PC-9 (cell line): ENCODE results near the gene CEP112. TPM values are rescaled to one million over a fixed set of nuclear protein-coding genes. Genes with fewer than 3 reads are reported as not detected.

Experiments
- BruUV-seq: library from RNA; stranded (reverse); fragments of 400-500 nt; replicated peaks from 2 replicates; lab custom pipeline; 2021; lab: Mats Ljungman, UMichigan
- CTCF ChIA-PET: fragments of 300-600 bp; sonication (Branson Sonifier 250); formaldehyde crosslinking; loops from one replicate; lab custom pipeline; 2022; ENCODE audit warnings: antibody characterized with exemption; lab: Charles Lee
- POLR2A ChIA-PET: fragments of 300-600 bp; sonication (Branson Sonifier 250); formaldehyde crosslinking; loops from one replicate; lab custom pipeline; 2022; ENCODE audit warnings: antibody characterized with exemption; ENCODE audit not compliant: unreplicated experiment; lab: Charles Lee
- DNase-seq, 2 experiments: peaks; one replicate each; pipeline versions ENCODE4 v3.0.0 to v3.0.0-alpha.2; 2015 to 2022; ENCODE audit warnings: mixed read lengths in 1 of 2
- H2AFZ ChIP-seq: fragments of 200-600 bp; sonication (generic); 2 replicates; pipeline ENCODE4 v1.8.1; 2017; ENCODE audit warnings: antibody characterized with exemption
- H3F3A ChIP-seq: fragments of 200-600 bp; sonication (generic); 2 replicates; pipeline ENCODE4 v1.8.1; 2017; ENCODE audit warnings: antibody characterized with exemption, mild to moderate bottlenecking, low read depth; ENCODE audit not compliant: insufficient read depth
- H3K27ac ChIP-seq: fragments of 200-600 bp; sonication (generic); 2 replicates; pipeline ENCODE4 v1.6.1; 2016; ENCODE audit warnings: mixed run types
- H3K27me3 ChIP-seq: fragments of 200-600 bp; sonication (generic); 2 replicates; pipeline ENCODE4 v1.6.1; 2016; ENCODE audit warnings: low read depth, mixed run types; ENCODE audit not compliant: insufficient read depth
- H3K36me3 ChIP-seq: fragments of 200-600 bp; sonication (generic); 2 replicates; pipeline ENCODE4 v1.6.1; 2016; ENCODE audit warnings: low read depth, mixed run types
- H3K4me1 ChIP-seq: fragments of 200-600 bp; sonication (generic); replicated peaks from 2 replicates; pipeline ENCODE4 v1.6.1; 2016; ENCODE audit warnings: mixed run types; ENCODE audit not compliant: insufficient read depth
- H3K4me2 ChIP-seq: fragments of 200-600 bp; sonication (generic); 2 replicates; pipeline ENCODE4 v1.6.1; 2017; ENCODE audit warnings: mixed run types
- H3K4me3 ChIP-seq: fragments of 200-600 bp; sonication (generic); 2 replicates; pipeline ENCODE4 v1.6.1; 2016; ENCODE audit warnings: mixed run types
- H3K79me2 ChIP-seq: fragments of 200-600 bp; sonication (generic); 2 replicates; pipeline ENCODE4 v1.6.1; 2017; ENCODE audit warnings: low read depth, mixed run types
- H3K9me2 ChIP-seq: fragments of 200-600 bp; sonication (generic); 2 replicates; pipeline ENCODE4 v1.8.1; 2017; ENCODE audit warnings: mild to moderate bottlenecking; ENCODE audit not compliant: insufficient read depth
- H3K9me3 ChIP-seq: fragments of 200-600 bp; sonication (generic); 2 replicates; pipeline ENCODE4 v1.8.1; 2016; ENCODE audit warnings: low read depth; ENCODE audit not compliant: insufficient read depth
- H4K20me1 ChIP-seq: fragments of 200-600 bp; sonication (generic); 2 replicates; pipeline ENCODE4 v1.8.1; 2017; ENCODE audit not compliant: insufficient read depth
- EZH2 ChIP-seq: fragments of 200-600 bp; sonication (generic); IDR thresholded peaks from 2 replicates; pipeline ENCODE4 v1.8.0; 2017; ENCODE audit warnings: antibody characterized with exemption, low read depth
- intact Hi-C: fragments of 100-400 bp; cut with micrococcal nuclease; formaldehyde crosslinking; loops from one replicate; pipeline ENCODE4 v1.10.0; 2022; ENCODE audit not compliant: unreplicated experiment
- total RNA-seq: library from RNA; stranded (reverse); gene quantifications from 2 replicates; pipeline ENCODE4 v1.2.3, GENCODE V29; 2021
- TF ChIP-seq, protein P1 (sequence below): fragments of 200-600 bp; sonication (generic); conservative IDR thresholded peaks from 2 replicates; pipeline ENCODE4 v1.6.1; 2017; ENCODE audit warnings: mixed run types, antibody characterized with exemption, mild to moderate bottlenecking, moderate library complexity

Gene CEP112
- total RNA-seq, 1 experiment from 2014 or later = 4.3 TPM

DNA sequence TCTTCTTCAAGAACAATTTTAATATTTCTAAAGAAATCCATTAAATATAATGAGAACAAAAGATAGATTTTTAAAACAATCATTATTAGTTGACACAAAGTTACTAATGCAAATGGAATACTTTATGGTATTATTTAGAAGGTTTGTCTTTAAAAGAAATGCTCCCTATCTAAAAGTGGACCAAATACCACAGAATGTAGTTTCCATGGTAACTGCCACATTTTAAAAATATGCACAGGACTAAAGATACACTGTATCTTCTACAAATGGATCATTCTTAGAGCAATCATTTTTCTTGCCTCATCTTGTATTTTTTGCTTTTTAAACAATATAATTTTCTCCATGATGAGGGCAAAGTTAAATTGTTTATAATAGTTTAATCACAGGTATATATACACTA is 296.0 kb downstream of the CEP112 start:
- Histone ChIP-seq H3K79me2 (no peaks in the 10 kb centered on the region), H3K9me2 (no peaks in the 10 kb centered on the region), H2AFZ (no peak overlapping the region), H3F3A (no peaks in the 10 kb centered on the region), H3K27ac (no peak overlapping the region), H3K36me3 (no peaks in the 10 kb centered on the region), H4K20me1 (no peaks in the 10 kb centered on the region), H3K4me1 (no peaks in the 10 kb centered on the region), H3K27me3 (no peaks in the 10 kb centered on the region), H3K4me2 (no peak overlapping the region), H3K9me3 (no peaks in the 10 kb centered on the region), H3K4me3 (no peak overlapping the region)
- intact Hi-C loops = no loop called here
- POLR2A ChIA-PET = no interaction called here
- TF ChIP-seq, protein P1, sequence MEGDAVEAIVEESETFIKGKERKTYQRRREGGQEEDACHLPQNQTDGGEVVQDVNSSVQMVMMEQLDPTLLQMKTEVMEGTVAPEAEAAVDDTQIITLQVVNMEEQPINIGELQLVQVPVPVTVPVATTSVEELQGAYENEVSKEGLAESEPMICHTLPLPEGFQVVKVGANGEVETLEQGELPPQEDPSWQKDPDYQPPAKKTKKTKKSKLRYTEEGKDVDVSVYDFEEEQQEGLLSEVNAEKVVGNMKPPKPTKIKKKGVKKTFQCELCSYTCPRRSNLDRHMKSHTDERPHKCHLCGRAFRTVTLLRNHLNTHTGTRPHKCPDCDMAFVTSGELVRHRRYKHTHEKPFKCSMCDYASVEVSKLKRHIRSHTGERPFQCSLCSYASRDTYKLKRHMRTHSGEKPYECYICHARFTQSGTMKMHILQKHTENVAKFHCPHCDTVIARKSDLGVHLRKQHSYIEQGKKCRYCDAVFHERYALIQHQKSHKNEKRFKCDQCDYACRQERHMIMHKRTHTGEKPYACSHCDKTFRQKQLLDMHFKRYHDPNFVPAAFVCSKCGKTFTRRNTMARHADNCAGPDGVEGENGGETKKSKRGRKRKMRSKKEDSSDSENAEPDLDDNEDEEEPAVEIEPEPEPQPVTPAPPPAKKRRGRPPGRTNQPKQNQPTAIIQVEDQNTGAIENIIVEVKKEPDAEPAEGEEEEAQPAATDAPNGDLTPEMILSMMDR = no peak
- TF ChIP-seq EZH2 = no peak
- CTCF ChIA-PET = no interaction called here
- BruUV-seq = no TSS peak
- DNase-seq = no peak

DNA sequence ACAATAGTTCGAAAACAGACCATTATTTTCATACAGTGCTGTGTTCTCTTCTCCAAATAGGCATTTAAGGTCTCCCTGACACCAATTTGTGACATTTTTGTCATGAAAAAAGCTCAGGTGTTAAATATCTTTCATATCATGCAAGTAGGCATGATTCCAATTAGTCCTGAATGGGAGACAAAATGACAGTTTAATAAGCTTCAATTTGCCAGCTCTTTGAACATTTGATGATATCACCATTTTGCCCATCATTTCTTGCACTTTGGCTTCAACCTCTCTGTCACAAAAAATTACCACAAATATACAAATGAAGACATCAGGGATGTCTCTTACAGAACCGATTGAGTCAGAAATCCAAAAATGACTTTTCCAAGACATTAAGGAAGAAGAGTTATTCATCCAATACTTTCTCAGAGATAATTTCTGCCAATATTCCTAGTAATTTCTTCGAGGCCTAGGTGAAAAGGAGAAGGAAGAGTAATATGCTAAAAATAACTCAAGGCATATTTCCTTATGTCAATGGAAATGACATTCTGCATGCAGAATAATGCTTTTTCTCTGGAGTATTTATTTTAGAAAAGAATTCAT is 298.1 kb downstream of the CEP112 start:
- Histone ChIP-seq H3K4me1 (no peaks in the 10 kb centered on the region), H3K27ac (no peak overlapping the region), H3K36me3 (no peaks in the 10 kb centered on the region), H3K4me3 (no peak overlapping the region), H4K20me1 (no peaks in the 10 kb centered on the region), H3F3A (no peaks in the 10 kb centered on the region), H3K27me3 (no peaks in the 10 kb centered on the region), H3K4me2 (no peak overlapping the region), H2AFZ (no peak overlapping the region), H3K79me2 (no peaks in the 10 kb centered on the region), H3K9me2 (no peaks in the 10 kb centered on the region), H3K9me3 (no peaks in the 10 kb centered on the region)
- DNase-seq = no peak
- intact Hi-C loops = no loop called here
- no TSS peak for BruUV-seq
- ChIA-PET CTCF (no interaction called here), POLR2A (no interaction called here)
- no peak for TF ChIP-seq EZH2
- TF ChIP-seq, protein P1 = no peak

DNA sequence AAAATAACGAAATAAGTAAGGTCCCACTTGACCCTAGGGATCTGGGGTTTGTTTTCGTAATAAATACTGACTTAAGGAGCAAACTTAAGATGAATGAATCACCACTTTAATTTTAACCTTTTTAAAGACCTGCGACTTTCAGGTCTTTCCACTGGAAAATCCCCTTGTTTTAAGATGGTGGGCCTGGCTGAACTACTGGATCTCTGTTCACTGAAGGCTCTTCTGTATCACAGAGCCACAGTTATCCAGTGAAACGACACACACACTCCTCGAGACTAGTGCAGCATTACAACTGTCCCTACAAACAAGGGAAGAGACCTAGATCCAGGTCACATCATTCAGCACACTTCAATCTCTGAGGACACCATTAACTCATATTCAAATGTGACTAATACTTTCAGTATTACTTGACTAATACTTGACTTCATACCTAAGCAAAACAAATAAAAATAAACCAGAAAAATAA is 299.0 kb downstream of the CEP112 start:
- no peaks in the 10 kb centered on the region for H3K79me2 ChIP-seq
- no peak overlapping the region for H3K27ac ChIP-seq
- H3K4me2 ChIP-seq = no peak overlapping the region
- no peak overlapping the region for H3K4me3 ChIP-seq
- TF ChIP-seq EZH2 = no peak
- TF ChIP-seq, protein P1 = no peak
- no peaks in the 10 kb centered on the region for H3K9me3 ChIP-seq
- DNase-seq = no peak
- no peaks in the 10 kb centered on the region for H3F3A ChIP-seq
- intact Hi-C loops = no loop called here
- H3K27me3 ChIP-seq = no peaks in the 10 kb centered on the region
- CTCF ChIA-PET = no interaction called here
- H2AFZ ChIP-seq = no peak overlapping the region
- H4K20me1 ChIP-seq = no peaks in the 10 kb centered on the region
- no peaks in the 10 kb centered on the region for H3K4me1 ChIP-seq
- POLR2A ChIA-PET = no interaction called here
- no peaks in the 10 kb centered on the region for H3K36me3 ChIP-seq
- BruUV-seq = no TSS peak
- H3K9me2 ChIP-seq = no peaks in the 10 kb centered on the region
